ENCODE data around the gene HEXIM1.
A peak's percentile ranks its signal among the peaks of the same experiment; 100 is the strongest.

The HEXIM1 gene

GRCh38 chr17:45146890-45147580 lies 1.2 kb upstream of the HEXIM1 start:
- H3K4me1 ChIP-seq (ENCODE audit: control insufficient read depth, insufficient read depth, low read length) = peaks cover 21% of the 10 kb centered on the region
- H3K27ac ChIP-seq (ENCODE audit: low read depth, low read length) = peak overlapping the region; percentile 98
- H3K36me3 ChIP-seq (ENCODE audit: control insufficient read depth, insufficient read depth, low read length) = no peaks in the 10 kb centered on the region

GRCh38 chr17:45147581-45148182 lies 593 bp upstream of the HEXIM1 start:
- H3K27me3 ChIP-seq (ENCODE audit: control insufficient read depth, insufficient read depth, low read length) = no peaks in the 10 kb centered on the region
- peak overlapping the region; percentile 98 for H3K27ac ChIP-seq (ENCODE audit: low read depth, low read length)
- peaks cover 21% of the 10 kb centered on the region for H3K4me1 ChIP-seq (ENCODE audit: control insufficient read depth, insufficient read depth, low read length)
- H3K36me3 ChIP-seq (ENCODE audit: control insufficient read depth, insufficient read depth, low read length) = no peaks in the 10 kb centered on the region
- peak overlapping the region; percentile 91 for H3K4me3 ChIP-seq (ENCODE audit: low read length)
- peak overlapping the region; percentile 95 for H3K9ac ChIP-seq (ENCODE audit: low read length)

More at GRCh38 chr17:45146890-45147580, 1.2 kb upstream of the HEXIM1 start:
- H3K4me3 ChIP-seq (ENCODE audit: low read length) = peak overlapping the region; percentile 91
- peak overlapping the region; percentile 19 for H3K9ac ChIP-seq (ENCODE audit: low read length)
- no peaks in the 10 kb centered on the region for H3K27me3 ChIP-seq (ENCODE audit: control insufficient read depth, insufficient read depth, low read length)

GRCh38 chr17:45149037-45149668 lies 878 bp downstream of the HEXIM1 start:
- Histone ChIP-seq H3K27ac (ENCODE audit: low read depth, low read length) (peak overlapping the region; percentile 98), H3K27me3 (ENCODE audit: control insufficient read depth, insufficient read depth, low read length) (no peaks in the 10 kb centered on the region), H3K4me3 (ENCODE audit: low read length) (peak overlapping the region; percentile 96), H3K36me3 (ENCODE audit: control insufficient read depth, insufficient read depth, low read length) (no peaks in the 10 kb centered on the region), H3K9ac (ENCODE audit: low read length) (peak overlapping the region; percentile 81), H3K4me1 (ENCODE audit: control insufficient read depth, insufficient read depth, low read length) (peaks cover 17% of the 10 kb centered on the region)

DNA sequence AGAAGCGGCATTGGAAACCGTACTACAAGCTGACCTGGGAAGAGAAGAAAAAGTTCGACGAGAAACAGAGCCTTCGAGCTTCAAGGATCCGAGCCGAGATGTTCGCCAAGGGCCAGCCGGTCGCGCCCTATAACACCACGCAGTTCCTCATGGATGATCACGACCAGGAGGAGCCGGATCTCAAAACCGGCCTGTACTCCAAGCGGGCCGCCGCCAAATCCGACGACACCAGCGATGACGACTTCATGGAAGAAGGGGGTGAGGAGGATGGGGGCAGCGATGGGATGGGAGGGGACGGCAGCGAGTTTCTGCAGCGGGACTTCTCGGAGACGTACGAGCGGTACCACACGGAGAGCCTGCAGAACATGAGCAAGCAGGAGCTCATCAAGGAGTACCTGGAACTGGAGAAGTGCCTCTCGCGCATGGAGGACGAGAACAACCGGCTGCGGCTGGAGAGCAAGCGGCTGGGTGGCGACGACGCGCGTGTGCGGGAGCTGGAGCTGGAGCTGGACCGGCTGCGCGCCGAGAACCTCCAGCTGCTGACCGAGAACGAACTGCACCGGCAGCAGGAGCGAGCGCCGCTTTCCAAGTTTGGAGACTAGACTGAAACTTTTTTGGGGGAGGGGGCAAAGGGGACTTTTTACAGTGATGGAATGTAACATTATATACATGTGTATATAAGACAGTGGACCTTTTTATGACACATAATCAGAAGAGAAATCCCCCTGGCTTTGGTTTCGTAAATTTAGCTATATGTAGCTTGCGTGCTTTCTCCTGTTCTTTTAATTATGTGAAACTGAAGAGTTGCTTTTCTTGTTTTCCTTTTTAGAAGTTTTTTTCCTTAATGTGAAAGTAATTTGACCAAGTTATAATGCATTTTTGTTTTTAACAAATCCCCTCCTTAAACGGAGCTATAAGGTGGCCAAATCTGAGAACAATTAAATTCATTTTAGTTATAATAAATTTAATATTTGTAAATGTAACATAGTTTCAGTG lies 1.7 kb downstream of the HEXIM1 start:
- peak overlapping the region; percentile 98 for H3K27ac ChIP-seq (ENCODE audit: low read depth, low read length)
- H3K9ac ChIP-seq (ENCODE audit: low read length) = peak overlapping the region; percentile 81
- no peaks in the 10 kb centered on the region for H3K36me3 ChIP-seq (ENCODE audit: control insufficient read depth, insufficient read depth, low read length)
- H3K27me3 ChIP-seq (ENCODE audit: control insufficient read depth, insufficient read depth, low read length) = no peaks in the 10 kb centered on the region
- H3K4me1 ChIP-seq (ENCODE audit: control insufficient read depth, insufficient read depth, low read length) = peaks cover 13% of the 10 kb centered on the region
- H3K4me3 ChIP-seq (ENCODE audit: low read length) = peak overlapping the region; percentile 96

GRCh38 chr17:45150911-45151809 lies 2.9 kb downstream of the HEXIM1 start:
- Histone ChIP-seq H3K27ac (ENCODE audit: low read depth, low read length) (peak overlapping the region; percentile 66), H3K27me3 (ENCODE audit: control insufficient read depth, insufficient read depth, low read length) (no peaks in the 10 kb centered on the region), H3K4me3 (ENCODE audit: low read length) (peak overlapping the region; percentile 96), H3K4me1 (ENCODE audit: control insufficient read depth, insufficient read depth, low read length) (peaks cover 16% of the 10 kb centered on the region), H3K9ac (ENCODE audit: low read length) (no peak overlapping the region), H3K36me3 (ENCODE audit: control insufficient read depth, insufficient read depth, low read length) (no peaks in the 10 kb centered on the region)

DNA sequence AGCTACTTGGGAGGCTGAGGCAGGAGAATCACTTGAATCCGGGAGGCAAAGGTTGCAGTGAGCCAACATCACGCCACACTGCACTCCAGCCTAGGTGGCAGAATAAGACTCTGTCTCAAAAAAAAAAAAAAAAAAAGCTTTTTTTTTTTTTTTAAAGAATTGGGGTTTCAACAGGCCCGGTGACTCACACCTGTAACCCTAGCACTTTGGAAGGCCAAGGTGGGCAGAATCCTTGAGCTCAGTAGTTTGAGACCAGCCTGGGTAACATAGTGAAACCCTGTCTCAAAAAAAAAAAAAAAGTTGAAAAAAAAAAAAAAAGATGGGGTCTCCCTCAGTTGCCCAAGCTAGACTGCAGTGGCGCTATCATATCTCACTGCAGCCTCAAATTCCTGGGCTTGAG lies 6.8 kb downstream of the HEXIM1 start:
- Histone ChIP-seq H3K27me3 (ENCODE audit: control insufficient read depth, insufficient read depth, low read length) (no peaks in the 10 kb centered on the region), H3K9ac (ENCODE audit: low read length) (no peak overlapping the region), H3K4me1 (ENCODE audit: control insufficient read depth, insufficient read depth, low read length) (peaks cover 26% of the 10 kb centered on the region), H3K27ac (ENCODE audit: low read depth, low read length) (no peak overlapping the region), H3K36me3 (ENCODE audit: control insufficient read depth, insufficient read depth, low read length) (no peaks in the 10 kb centered on the region), H3K4me3 (ENCODE audit: low read length) (no peak overlapping the region)

- H3K4me1 ChIP-seq (ENCODE audit: control insufficient read depth, insufficient read depth, low read length) = peaks cover 27% of the 10 kb centered on the region
- H3K36me3 ChIP-seq (ENCODE audit: control insufficient read depth, insufficient read depth, low read length) = no peaks in the 10 kb centered on the region
- H3K9ac ChIP-seq (ENCODE audit: low read length) = no peak overlapping the region
- no peaks in the 10 kb centered on the region for H3K27me3 ChIP-seq (ENCODE audit: control insufficient read depth, insufficient read depth, low read length)
- H3K4me3 ChIP-seq (ENCODE audit: low read length) = no peak overlapping the region
- H3K27ac ChIP-seq (ENCODE audit: low read depth, low read length) = peak overlapping the region; percentile 40
These were observed 7.2 kb downstream of the HEXIM1 start for GRCh38 chr17:45155483-45155882.

GRCh38 chr17:45156242-45156641 lies 8.0 kb downstream of the HEXIM1 start:
- H3K9ac ChIP-seq (ENCODE audit: low read length) = no peak overlapping the region
- H3K27ac ChIP-seq (ENCODE audit: low read depth, low read length) = no peak overlapping the region
- peaks cover 25% of the 10 kb centered on the region for H3K4me1 ChIP-seq (ENCODE audit: control insufficient read depth, insufficient read depth, low read length)
- H3K4me3 ChIP-seq (ENCODE audit: low read length) = no peak overlapping the region
- H3K36me3 ChIP-seq (ENCODE audit: control insufficient read depth, insufficient read depth, low read length) = no peaks in the 10 kb centered on the region
- no peaks in the 10 kb centered on the region for H3K27me3 ChIP-seq (ENCODE audit: control insufficient read depth, insufficient read depth, low read length)

GRCh38 chr17:45160447-45161287 lies 12.4 kb downstream of the HEXIM1 start:
- Histone ChIP-seq H3K4me1 (ENCODE audit: control insufficient read depth, insufficient read depth, low read length) (peaks cover 19% of the 10 kb centered on the region), H3K27me3 (ENCODE audit: control insufficient read depth, insufficient read depth, low read length) (no peaks in the 10 kb centered on the region), H3K36me3 (ENCODE audit: control insufficient read depth, insufficient read depth, low read length) (no peaks in the 10 kb centered on the region), H3K9ac (ENCODE audit: low read length) (peak overlapping the region; percentile 99), H3K4me3 (ENCODE audit: low read length) (peak overlapping the region; percentile 93), H3K27ac (ENCODE audit: low read depth, low read length) (peak overlapping the region; percentile 99)

- Histone ChIP-seq H3K4me3 (ENCODE audit: low read length) (peak within 1 kb of the TSS; percentile 93), H3K4me1 (ENCODE audit: control insufficient read depth, insufficient read depth, low read length) (peaks cover 19% of the 10 kb centered on the region), H3K9ac (ENCODE audit: low read length) (peak within 1 kb of the TSS; percentile 99), H3K36me3 (ENCODE audit: control insufficient read depth, insufficient read depth, low read length) (no peaks in the 10 kb centered on the region), H3K27ac (ENCODE audit: low read depth, low read length) (peak within 1 kb of the TSS; percentile 99), H3K27me3 (ENCODE audit: control insufficient read depth, insufficient read depth, low read length) (no peaks in the 10 kb centered on the region)
These were observed 13.2 kb downstream of the HEXIM1 start, which contains the start of gene HEXIM2 for GRCh38 chr17:45161288-45162024. Gene HEXIM2 (plus strand): TSS chr17:45161875. CDS start chr17:45162794, 919 bp downstream.

All from rectal smooth muscle tissue (tissue), 1 donor.